ENCODE results near the gene DPP8. TPM values are rescaled to one million over a fixed set of nuclear protein-coding genes. Genes with fewer than 3 reads are reported as not detected.
"Not testable (repeated sequence)": the region's sequence is repeated elsewhere in the genome, so short reads cannot be mapped to it uniquely, and the experiment has no call there.

The DPP8 gene
- total and polyA plus RNA-seq, 9 donors, result 13.7 to 36.5 (median 33.6) TPM

GRCh38 chr15:65550681-65551098 is 33.2 kb upstream of the DPP8 start:
- Histone ChIP-seq H3K4me1 (ENCODE audit: insufficient read depth) (peaks cover 8% of the 10 kb centered on the region), H3K9me3 (no peaks in the 10 kb centered on the region), H3K27ac (peak overlapping the region in 1 of 2 donors; percentile 47), H3K36me3 (no peaks in the 10 kb centered on the region), H3K27me3 (no peaks in the 10 kb centered on the region), H3K4me3 (no peak overlapping the region)
- 10 to 31% (median 28%) methylated on average over 3 of the region's 3 CpGs for WGBS, 3 donors
- intact Hi-C loops (cut with DNase I), result no loop called here
- TF ChIP-seq EP300 (IDR thresholded peaks at IDR 0.05) (no peak), POLR2A (IDR thresholded peaks at IDR 0.05) (no peak), CTCF (IDR thresholded peaks at IDR 0.05) (no peak)
- no peak for DNase-seq

- DNase-seq; intact Hi-C loops (cut with DNase I); H3K4me1 ChIP-seq (ENCODE audit: insufficient read depth); H3K27me3 ChIP-seq; H3K27ac ChIP-seq; H3K4me3 ChIP-seq; H3K36me3 ChIP-seq; H3K9me3 ChIP-seq: not testable (repeated sequence)
- 94 to 98% (median 97%) methylated on average over 9 of the region's 9 CpGs for WGBS, 3 donors
These were observed 31.8 kb upstream of the DPP8 start for GRCh38 chr15:65549288-65549687.

- peaks cover 8% of the 10 kb centered on the region for H3K4me1 ChIP-seq (ENCODE audit: insufficient read depth)
- no peaks in the 10 kb centered on the region for H3K36me3 ChIP-seq
- H3K4me3 ChIP-seq, result no peak overlapping the region
- H3K9me3 ChIP-seq, result no peaks in the 10 kb centered on the region
- TF ChIP-seq POLR2A (IDR thresholded peaks at IDR 0.05), result no peak
- TF ChIP-seq CTCF (IDR thresholded peaks at IDR 0.05), result no peak
- no peak for TF ChIP-seq EP300 (IDR thresholded peaks at IDR 0.05)
- intact Hi-C loops (cut with DNase I), result no loop called here
- H3K27ac ChIP-seq, result no peak overlapping the region
- no peak for DNase-seq
- no peaks in the 10 kb centered on the region for H3K27me3 ChIP-seq
These were observed 30.4 kb upstream of the DPP8 start for GRCh38 chr15:65547841-65548240.

- Histone ChIP-seq H3K9me3 (no peaks in the 10 kb centered on the region), H3K4me3 (no peak overlapping the region), H3K36me3 (no peaks in the 10 kb centered on the region), H3K27me3 (no peaks in the 10 kb centered on the region), H3K27ac (no peak overlapping the region), H3K4me1 (ENCODE audit: insufficient read depth) (peaks cover 2% of the 10 kb centered on the region)
- intact Hi-C loops (cut with DNase I), result no loop called here
- 82 to 88% (median 87%) methylated on average over 3 of the region's 3 CpGs for WGBS, 3 donors
- DNase-seq, result no peak
- TF ChIP-seq POLR2A (IDR thresholded peaks at IDR 0.05), result no peak
- TF ChIP-seq CTCF (IDR thresholded peaks at IDR 0.05), result no peak
- no peak for TF ChIP-seq EP300 (IDR thresholded peaks at IDR 0.05)
These were observed 23.8 kb upstream of the DPP8 start for GRCh38 chr15:65541231-65541820.

GRCh38 chr15:65540314-65540713 is 22.8 kb upstream of the DPP8 start:
- no peak for DNase-seq
- Histone ChIP-seq H3K4me1 (ENCODE audit: insufficient read depth) (peaks cover 2% of the 10 kb centered on the region), H3K36me3 (no peaks in the 10 kb centered on the region), H3K4me3 (no peak overlapping the region), H3K27me3 (no peaks in the 10 kb centered on the region), H3K9me3 (no peaks in the 10 kb centered on the region), H3K27ac (no peak overlapping the region)
- TF ChIP-seq CTCF (IDR thresholded peaks at IDR 0.05), result no peak
- TF ChIP-seq EP300 (IDR thresholded peaks at IDR 0.05), result no peak
- no peak for TF ChIP-seq POLR2A (IDR thresholded peaks at IDR 0.05)
- intact Hi-C loops (cut with DNase I), result no loop called here
- 85 to 96% (median 92%) methylated on average over 1 of the region's 1 CpG for WGBS, 3 donors
